Dermis lymphatic vessel endothelial cell (primary cell): ENCODE data around the gene NOS1. TPM values are rescaled to one million over a fixed set of nuclear protein-coding genes. Genes with fewer than 3 reads are reported as not detected.

Source experiments
- total RNA-seq: library from RNA; depleted of rRNA; stranded (reverse); fragments of >200 nt; gene quantifications from 2 replicates; pipeline ENCODE4 v1.2.1, GENCODE V29; 2014

NOS1 gene
- not detected in 2 replicates for total RNA-seq

GRCh38 chr12:117361347-117361751, at the start of gene NOS1:
NOS1 (minus strand) TSS chr12:117361626; CDS start chr12:117331069, 30,557 bp downstream.

GRCh38 chr12:117190210-117190781, 171.1 kb downstream of the NOS1 start, which contains the start of gene FBXO21:
FBXO21 (minus strand) TSS chr12:117190470; CDS start chr12:117190456, 14 bp downstream.

Other genes with a start within 250 kb of the NOS1 start
- 76.1 and 133 TPM in 2 replicates for gene FBXO21, start 171.2 kb downstream of the NOS1 start, total RNA-seq